Natural killer cell (primary cell): ENCODE measurements around the gene IQCK. TPM values are rescaled to one million over a fixed set of nuclear protein-coding genes. Genes with fewer than 3 reads are reported as not detected.

Source experiments
- ATAC-seq, 3 donors: fragments of 150-1000 bp in 2 of 3; fragments of 200-7000 bp in 1 of 3; cut with Tn5 transposase; 1 replicate in 1 of 3; 2 replicates in 2 of 3; pipeline ENCODE4 v1.10.0; 2021; ENCODE audit warnings: mild to moderate bottlenecking in 2 of 3, moderate library complexity in 2 of 3
- DNase-seq, 2 donors: peaks; one replicate each; pipeline versions ENCODE4 v3.0.0 to v3.0.0-alpha.2; 2013 to 2021; ENCODE audit warnings: mixed read lengths in 1 of 2
- H3K27ac ChIP-seq: one replicate; pipeline ENCODE4 v1.5.1; 2013; ENCODE audit warnings: mild to moderate bottlenecking, low read length
- H3K27me3 ChIP-seq: one replicate; pipeline ENCODE4 v1.6.1; 2013; ENCODE audit warnings: low read length; ENCODE audit not compliant: control insufficient read depth, insufficient read depth
- H3K36me3 ChIP-seq: one replicate; pipeline ENCODE4 v1.6.1; 2013; ENCODE audit warnings: low read length; ENCODE audit not compliant: control insufficient read depth, insufficient read depth
- H3K4me1 ChIP-seq: one replicate; pipeline ENCODE4 v1.6.1; 2013; ENCODE audit warnings: low read length; ENCODE audit not compliant: control insufficient read depth, insufficient read depth
- H3K4me3 ChIP-seq: one replicate; pipeline ENCODE4 v1.5.1; 2013; ENCODE audit warnings: low read length
- H3K9me3 ChIP-seq: one replicate; pipeline ENCODE4 v1.6.1; 2013; ENCODE audit warnings: low read length; ENCODE audit not compliant: control insufficient read depth, insufficient read depth
- H3K27ac Mint-ChIP-seq, 2 donors: one replicate each; pipeline ENCODE4 v1.8.0; 2022; ENCODE audit warnings: mild to moderate bottlenecking in 2 of 2, mixed read lengths in 2 of 2, moderate library complexity in 1 of 2
- H3K27me3 Mint-ChIP-seq, 2 donors: one replicate each; pipeline ENCODE4 v1.8.0; 2022; ENCODE audit warnings: low read depth in 2 of 2, mixed read lengths in 2 of 2
- H3K36me3 Mint-ChIP-seq: one replicate; pipeline ENCODE4 v1.8.0; 2022; ENCODE audit warnings: mixed read lengths
- H3K4me1 Mint-ChIP-seq, 2 donors: one replicate each; pipeline ENCODE4 v1.8.0; 2022; ENCODE audit warnings: mixed read lengths in 2 of 2
- H3K4me3 Mint-ChIP-seq: one replicate; pipeline ENCODE4 v1.8.0; 2022; ENCODE audit warnings: mild to moderate bottlenecking, moderate library complexity, mixed read lengths
- H3K9me3 Mint-ChIP-seq, 2 donors: one replicate each; pipeline ENCODE4 v1.8.0; 2022; ENCODE audit warnings: mixed read lengths in 2 of 2
- WGBS: methylation state at CpG from one replicate; pipeline ENCODE4 v1.1.7; 2013; ENCODE audit warnings: missing lambda C conversion rate; ENCODE audit not compliant: insufficient coverage; 5-methylcytosine and 5-hydroxymethylcytosine counted together
- intact Hi-C: fragments of 100-400 bp; cut with micrococcal nuclease; formaldehyde crosslinking; loops from one replicate; pipeline ENCODE4 v1.14.2; 2022
- total RNA-seq, 4 donors: library from RNA; stranded (reverse); fragments of 120-200 nt in 1 of 4; gene quantifications; one replicate each; pipeline versions ENCODE4 v1.2.3 to v1.2.4, GENCODE V29; 2013 to 2022
- TF ChIP-seq, protein P1 (sequence below): fragments of 200-600 bp; IDR thresholded peaks from one replicate; pipeline ENCODE4 v1.8.0; 2022; ENCODE audit warnings: antibody characterized with exemption

The IQCK gene
- total RNA-seq, 3 donors from 2014 or later (not counting 1 experiment from before 2014, with no cell fraction given): 0.38 to 1.8 (median 0.68) TPM

DNA sequence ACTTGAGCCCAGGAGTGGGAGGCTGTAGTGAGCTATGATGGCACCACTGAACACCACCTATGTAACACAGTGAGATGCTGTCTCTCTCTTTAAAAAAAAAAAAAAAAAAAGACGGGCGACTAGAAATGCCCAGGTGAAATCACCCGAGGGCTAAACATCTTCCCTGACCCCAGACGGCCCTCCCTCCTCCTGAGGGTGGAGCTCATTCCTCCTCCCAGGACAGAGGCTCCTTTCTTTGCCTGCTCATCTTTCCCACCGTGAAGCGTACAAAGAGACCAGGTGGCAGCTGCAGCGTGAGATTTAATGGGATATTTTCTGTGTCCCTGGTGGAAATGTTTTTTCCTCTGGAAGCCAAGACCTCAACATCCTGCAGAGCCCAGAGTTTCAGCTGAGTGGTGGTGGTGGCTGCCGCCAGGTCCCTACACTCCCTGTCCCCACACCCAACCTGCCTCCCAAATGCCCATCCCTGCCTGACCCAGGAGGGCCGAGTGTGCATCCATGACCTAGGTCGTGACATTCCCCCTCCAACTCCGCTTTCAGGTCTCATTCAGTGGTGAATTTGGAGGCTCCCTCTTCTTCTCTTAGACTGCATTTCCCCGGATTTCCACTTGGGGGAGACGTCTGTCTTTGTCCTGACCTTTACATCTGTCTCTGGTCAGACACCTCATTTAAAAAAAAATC, 181.0 kb downstream of the IQCK start:
- TF ChIP-seq, protein P1, sequence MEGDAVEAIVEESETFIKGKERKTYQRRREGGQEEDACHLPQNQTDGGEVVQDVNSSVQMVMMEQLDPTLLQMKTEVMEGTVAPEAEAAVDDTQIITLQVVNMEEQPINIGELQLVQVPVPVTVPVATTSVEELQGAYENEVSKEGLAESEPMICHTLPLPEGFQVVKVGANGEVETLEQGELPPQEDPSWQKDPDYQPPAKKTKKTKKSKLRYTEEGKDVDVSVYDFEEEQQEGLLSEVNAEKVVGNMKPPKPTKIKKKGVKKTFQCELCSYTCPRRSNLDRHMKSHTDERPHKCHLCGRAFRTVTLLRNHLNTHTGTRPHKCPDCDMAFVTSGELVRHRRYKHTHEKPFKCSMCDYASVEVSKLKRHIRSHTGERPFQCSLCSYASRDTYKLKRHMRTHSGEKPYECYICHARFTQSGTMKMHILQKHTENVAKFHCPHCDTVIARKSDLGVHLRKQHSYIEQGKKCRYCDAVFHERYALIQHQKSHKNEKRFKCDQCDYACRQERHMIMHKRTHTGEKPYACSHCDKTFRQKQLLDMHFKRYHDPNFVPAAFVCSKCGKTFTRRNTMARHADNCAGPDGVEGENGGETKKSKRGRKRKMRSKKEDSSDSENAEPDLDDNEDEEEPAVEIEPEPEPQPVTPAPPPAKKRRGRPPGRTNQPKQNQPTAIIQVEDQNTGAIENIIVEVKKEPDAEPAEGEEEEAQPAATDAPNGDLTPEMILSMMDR: peak; percentile 68
- WGBS: 19% methylated on average over 10 of the region's 13 CpGs
- Histone ChIP-seq H3K27me3 (no peaks in the 10 kb centered on the region), H3K9me3 (no peaks in the 10 kb centered on the region), H3K27ac (no peak overlapping the region), H3K4me3 (no peak overlapping the region), H3K4me1 (no peaks in the 10 kb centered on the region), H3K36me3 (no peaks in the 10 kb centered on the region)
- Mint-ChIP-seq H3K4me3 (no peak overlapping the region), H3K27ac (no peak overlapping the region), H3K4me1 (peaks cover 0 to 6% of the 10 kb centered on the region in 2 donors), H3K27me3 (peaks cover 5 to 10% of the 10 kb centered on the region in 2 donors), H3K9me3 (no peaks in the 10 kb centered on the region), H3K36me3 (no peaks in the 10 kb centered on the region)
- ATAC-seq (peak in 1 of 3 donors; percentile 65), DNase-seq (peak in 1 of 2 donors; percentile 63)
- intact Hi-C loops: no loop called here

DNA sequence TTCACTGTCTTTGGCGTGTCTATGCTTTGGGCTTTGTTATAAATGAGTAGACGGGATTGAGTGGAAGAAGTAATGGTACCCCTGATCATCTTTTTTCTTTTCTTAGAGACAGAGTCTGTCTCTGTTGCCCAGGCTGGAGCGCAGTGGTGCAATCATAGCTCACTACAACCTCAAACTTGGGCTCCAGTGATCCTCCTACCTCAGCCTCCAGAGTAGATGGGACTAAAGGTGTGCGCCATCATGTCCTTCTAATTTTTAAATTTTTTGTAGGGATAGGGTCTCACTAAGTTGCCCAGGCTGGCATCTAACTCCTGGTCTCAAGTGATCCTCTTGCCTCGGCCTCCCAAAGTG, 181.5 kb downstream of the IQCK start:
- Mint-ChIP-seq H3K4me3 (no peak overlapping the region), H3K36me3 (no peaks in the 10 kb centered on the region), H3K27me3 (peaks cover 5 to 10% of the 10 kb centered on the region in 2 donors), H3K9me3 (no peaks in the 10 kb centered on the region), H3K27ac (no peak overlapping the region), H3K4me1 (peaks cover 0 to 6% of the 10 kb centered on the region in 2 donors)
- H3K4me3 ChIP-seq: no peak overlapping the region
- H3K36me3 ChIP-seq: no peaks in the 10 kb centered on the region
- 85% methylated on average over 4 of the region's 5 CpGs for WGBS
- DNase-seq (no peak), ATAC-seq (no peak)
- no peaks in the 10 kb centered on the region for H3K4me1 ChIP-seq
- no peaks in the 10 kb centered on the region for H3K27me3 ChIP-seq
- intact Hi-C loops: no loop called here
- no peaks in the 10 kb centered on the region for H3K9me3 ChIP-seq
- no peak overlapping the region for H3K27ac ChIP-seq
- TF ChIP-seq, protein P1: peak; percentile 32

DNA sequence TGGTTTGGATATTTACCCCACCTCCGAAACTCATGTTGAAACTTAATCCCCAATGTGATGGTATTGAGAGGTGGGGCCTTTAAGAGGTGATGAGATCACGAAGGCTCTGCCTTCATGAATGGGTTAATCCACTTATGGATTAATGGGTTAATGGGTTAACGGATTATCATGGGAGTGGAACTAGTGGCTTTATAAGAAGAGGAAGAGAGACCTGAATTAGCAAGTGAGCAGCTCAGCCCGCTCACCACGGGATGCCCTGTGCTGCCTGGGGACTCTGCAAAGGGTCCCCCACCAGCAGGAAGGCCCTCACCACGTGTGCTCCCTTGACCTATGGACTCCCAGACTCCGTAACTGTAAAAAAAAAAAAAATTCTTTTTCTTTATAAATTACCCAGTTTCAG, 183.1 kb downstream of the IQCK start:
- WGBS: 73% methylated on average over 6 of the region's 7 CpGs

More for the DNA sequence above, 183.1 kb downstream of the IQCK start:
- TF ChIP-seq, protein P1: no peak
- Mint-ChIP-seq H3K27ac (no peak overlapping the region), H3K36me3 (no peaks in the 10 kb centered on the region), H3K27me3 (peaks cover 5 to 10% of the 10 kb centered on the region in 2 donors), H3K9me3 (no peaks in the 10 kb centered on the region), H3K4me1 (peaks cover 0 to 6% of the 10 kb centered on the region in 2 donors), H3K4me3 (no peak overlapping the region)
- H3K4me3 ChIP-seq: no peak overlapping the region
- intact Hi-C loops: loop anchor here (10.0 kb wide), 1 partner anchor 804 kb away; no protein-coding TSS in a partner anchor
- DNase-seq: no peak
- no peak for ATAC-seq
- H3K9me3 ChIP-seq: no peaks in the 10 kb centered on the region
- H3K36me3 ChIP-seq: no peaks in the 10 kb centered on the region
- H3K27ac ChIP-seq: no peak overlapping the region
- H3K4me1 ChIP-seq: no peaks in the 10 kb centered on the region
- no peaks in the 10 kb centered on the region for H3K27me3 ChIP-seq
